Fibroblast of lung (primary cell): Measurements from ENCODE around the gene GSTM2. TPM values are rescaled to one million over a fixed set of nuclear protein-coding genes. Genes with fewer than 3 reads are reported as not detected.

Experiments
- DNase-seq, 2 donors: peaks; one replicate each; pipeline versions ENCODE4 v3.0.0 to v3.0.0-alpha.2; 2010; ENCODE audit warnings: low read depth in 2 of 2
- H2AFZ ChIP-seq: 2 replicates; pipeline ENCODE4 v1.5.1; 2012; ENCODE audit warnings: low read length, control low read depth, inconsistent platforms
- H3K27ac ChIP-seq: 2 replicates; pipeline ENCODE4 v1.5.1; 2011; ENCODE audit warnings: low read length, control low read depth; ENCODE audit not compliant: insufficient read depth
- H3K27me3 ChIP-seq: 2 replicates; pipeline ENCODE4 v1.5.1; 2011; ENCODE audit warnings: mild to moderate bottlenecking, low read length; ENCODE audit not compliant: control insufficient read depth, insufficient read depth
- H3K36me3 ChIP-seq: 2 replicates; pipeline ENCODE4 v1.5.1; 2011; ENCODE audit warnings: low read length; ENCODE audit not compliant: control insufficient read depth, insufficient read depth
- H3K4me1 ChIP-seq: 2 replicates; pipeline ENCODE4 v1.5.1; 2011; ENCODE audit warnings: low read length; ENCODE audit not compliant: control insufficient read depth, insufficient read depth; ENCODE audit errors: extremely low read depth
- H3K4me2 ChIP-seq: 2 replicates; pipeline ENCODE4 v1.5.1; 2011; ENCODE audit warnings: low read length, control low read depth; ENCODE audit not compliant: insufficient read depth; ENCODE audit errors: extremely low read depth
- H3K4me3 ChIP-seq, 4 experiments: fragments of 200-600 bp in 1 of 4; sonication (generic) in 1 of 4; replicated peaks in 1 of 4; 2 replicates each; pipeline ENCODE4 v1.5.1; 2011 to 2016; ENCODE audit warnings: low read length in 4 of 4, low read depth in 3 of 4, mild to moderate bottlenecking in 3 of 4, control low read depth in 2 of 4, inconsistent platforms in 1 of 4, mixed read lengths in 1 of 4; ENCODE audit not compliant: insufficient read depth in 1 of 4; ENCODE audit errors: control extremely low read depth in 1 of 4
- H3K79me2 ChIP-seq: 2 replicates; pipeline ENCODE4 v1.5.1; 2012; ENCODE audit warnings: mild to moderate bottlenecking, low read length, inconsistent platforms; ENCODE audit not compliant: control insufficient read depth, insufficient read depth
- H3K9ac ChIP-seq: 2 replicates; pipeline ENCODE4 v1.5.1; 2011; ENCODE audit warnings: mild to moderate bottlenecking, low read length, control low read depth; ENCODE audit not compliant: insufficient read depth
- H3K9me3 ChIP-seq: 2 replicates; pipeline ENCODE4 v1.5.1; 2012; ENCODE audit warnings: low read depth, low read length; ENCODE audit not compliant: control insufficient read depth, insufficient read depth
- H4K20me1 ChIP-seq: 2 replicates; pipeline ENCODE4 v1.5.1; 2011; ENCODE audit warnings: low read length; ENCODE audit not compliant: control insufficient read depth, insufficient read depth; ENCODE audit errors: extremely low read depth
- CTCF ChIP-seq, 2 donors: IDR thresholded peaks in 1 of 2; conservative IDR thresholded peaks in 1 of 2; 1 replicate in 1 of 2; 2 replicates in 1 of 2; pipeline ENCODE4 v1.5.1; 2011 to 2012; ENCODE audit warnings: low read length in 2 of 2, control low read depth in 1 of 2, inconsistent platforms in 1 of 2, low read depth in 1 of 2, mild to moderate bottlenecking in 1 of 2
- EZH2 ChIP-seq: IDR thresholded peaks from 2 replicates; pipeline ENCODE4 v1.5.1; 2012; ENCODE audit warnings: low read length, control low read depth, mild to moderate bottlenecking; ENCODE audit errors: missing control alignments
- polyA minus RNA-seq: library from RNA; depleted of rRNA, polyadenylated mRNA; stranded (reverse); fragments of >200 nt; gene quantifications from 2 replicates; pipeline ENCODE4 v1.2.3, GENCODE V29; 2011; ENCODE audit warnings: low replicate concordance
- polyA plus RNA-seq, 2 donors: library from polyadenylated mRNA; depleted of rRNA in 1 of 2; stranded (reverse) in 1 of 2; unstranded in 1 of 2; fragments of >200 nt; gene quantifications; 2 replicates each; pipeline ENCODE4 v1.2.1, GENCODE V29; 2011 to 2012; ENCODE audit warnings: missing spikeins in 1 of 2
- total RNA-seq: library from RNA; depleted of rRNA; stranded (reverse); fragments of >200 nt; gene quantifications from 2 replicates; pipeline ENCODE4 v1.2.1, GENCODE V29; 2014

The GSTM2 gene
- total RNA-seq (21.1 and 28.2 TPM in 2 replicates), polyA plus RNA-seq (67.7 and 71.1 TPM in 2 replicates), polyA minus RNA-seq (19.1 and 39.5 TPM in 2 replicates)
- polyA plus RNA-seq (2012) = 64.8 and 66.5 TPM in 2 replicates

GRCh38 chr1:109667452-109668122, at the start of gene GSTM2:
Gene GSTM2, plus strand, starts transcription at chr1:109668057. Its CDS starts 59 bp downstream, at chr1:109668116.
- no peak within 1 kb of the TSS for H3K9ac ChIP-seq
- peak; percentile 84 to 86 for DNase-seq
- no peak for TF ChIP-seq CTCF (conservative IDR thresholded peaks at IDR 0.05 in 1 of 2, IDR thresholded peaks at IDR 0.05 in 1 of 2; ENCODE audit: low read depth in 1 of 2, low read length in 2 of 2)
- TF ChIP-seq EZH2 = no peak
- no peaks in the 10 kb centered on the region for H3K79me2 ChIP-seq
- H3K4me1 ChIP-seq = peaks cover 3% of the 10 kb centered on the region
- no peaks in the 10 kb centered on the region for H4K20me1 ChIP-seq
- peak within 1 kb of the TSS; percentile 83 for H3K4me2 ChIP-seq
- H3K4me3 ChIP-seq = peak within 1 kb of the TSS; percentile 40 to 64 (median 53)
- H3K36me3 ChIP-seq = no peaks in the 10 kb centered on the region
- no peaks in the 10 kb centered on the region for H3K27me3 ChIP-seq
- no peak within 1 kb of the TSS for H3K27ac ChIP-seq
- H2AFZ ChIP-seq = peak within 1 kb of the TSS; percentile 77
- no peaks in the 10 kb centered on the region for H3K9me3 ChIP-seq

GRCh38 chr1:109618661-109619575, 48.9 kb upstream of the GSTM2 start:
- Histone ChIP-seq H3K79me2 (peaks cover 35% of the 10 kb centered on the region), H3K4me1 (peaks cover 22% of the 10 kb centered on the region), H4K20me1 (no peaks in the 10 kb centered on the region), H3K4me2 (peak overlapping the region; percentile 11), H3K36me3 (no peaks in the 10 kb centered on the region), H2AFZ (peak overlapping the region; percentile 57), H3K9ac (peak overlapping the region; percentile 90), H3K4me3 (peak overlapping the region in 3 of 4 experiments; percentile 52 to 85 (median 75)), H3K9me3 (no peaks in the 10 kb centered on the region), H3K27ac (peak overlapping the region; percentile 96), H3K27me3 (no peaks in the 10 kb centered on the region)
- DNase-seq = no peak
- TF ChIP-seq CTCF (conservative IDR thresholded peaks at IDR 0.05 in 1 of 2, IDR thresholded peaks at IDR 0.05 in 1 of 2; ENCODE audit: low read depth in 1 of 2, low read length in 2 of 2) (no peak), EZH2 (no peak)
